Measurements from ENCODE around the gene CPO.
"Not testable (repeated sequence)": the region's sequence is repeated elsewhere in the genome, so short reads cannot be mapped to it uniquely, and the experiment has no call there.

CPO gene, protein sequence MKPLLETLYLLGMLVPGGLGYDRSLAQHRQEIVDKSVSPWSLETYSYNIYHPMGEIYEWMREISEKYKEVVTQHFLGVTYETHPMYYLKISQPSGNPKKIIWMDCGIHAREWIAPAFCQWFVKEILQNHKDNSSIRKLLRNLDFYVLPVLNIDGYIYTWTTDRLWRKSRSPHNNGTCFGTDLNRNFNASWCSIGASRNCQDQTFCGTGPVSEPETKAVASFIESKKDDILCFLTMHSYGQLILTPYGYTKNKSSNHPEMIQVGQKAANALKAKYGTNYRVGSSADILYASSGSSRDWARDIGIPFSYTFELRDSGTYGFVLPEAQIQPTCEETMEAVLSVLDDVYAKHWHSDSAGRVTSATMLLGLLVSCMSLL

DNA sequence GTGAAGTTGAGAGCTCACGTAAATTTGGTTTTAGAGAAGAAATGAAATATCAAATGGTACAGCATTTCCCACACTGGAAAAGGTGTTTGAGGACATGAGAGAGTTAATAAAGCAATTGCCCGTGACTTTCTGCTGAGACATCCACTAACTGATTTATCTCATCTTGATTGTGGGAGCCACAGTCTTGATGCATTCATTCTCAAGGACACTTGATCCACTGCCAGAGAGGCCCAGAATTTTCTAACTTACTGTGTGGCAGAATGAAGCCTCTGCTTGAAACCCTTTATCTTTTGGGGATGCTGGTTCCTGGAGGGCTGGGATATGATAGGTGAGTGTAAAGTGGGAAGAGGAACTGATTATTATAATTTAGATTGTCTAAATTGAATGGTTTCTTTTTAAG, at the start of gene CPO:
TSS of gene CPO (plus strand) at position 179 of the 400 bp plus-strand sequence. CDS start at position 261, 82 bp downstream.
- DNase-seq: no peak

DNA sequence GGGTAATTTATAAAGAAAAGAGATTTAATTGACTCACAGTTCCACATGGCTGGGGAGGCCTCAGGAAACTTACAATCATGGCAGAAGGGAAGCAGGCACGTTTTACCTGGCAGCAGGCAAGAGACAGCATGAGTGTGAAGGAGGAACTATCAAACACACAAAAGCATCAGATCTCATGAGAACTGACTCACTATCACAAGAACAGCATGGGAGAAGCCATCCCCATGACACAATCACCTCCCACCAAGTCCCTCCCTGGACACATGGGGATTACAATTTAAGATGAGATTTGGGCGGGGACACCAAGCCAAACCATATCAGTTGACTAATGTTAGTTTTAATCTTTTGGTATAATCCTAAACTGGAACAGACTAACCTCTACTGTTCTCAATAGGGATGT, 49.1 kb upstream of the CPO start:
- no peak for DNase-seq

DNA sequence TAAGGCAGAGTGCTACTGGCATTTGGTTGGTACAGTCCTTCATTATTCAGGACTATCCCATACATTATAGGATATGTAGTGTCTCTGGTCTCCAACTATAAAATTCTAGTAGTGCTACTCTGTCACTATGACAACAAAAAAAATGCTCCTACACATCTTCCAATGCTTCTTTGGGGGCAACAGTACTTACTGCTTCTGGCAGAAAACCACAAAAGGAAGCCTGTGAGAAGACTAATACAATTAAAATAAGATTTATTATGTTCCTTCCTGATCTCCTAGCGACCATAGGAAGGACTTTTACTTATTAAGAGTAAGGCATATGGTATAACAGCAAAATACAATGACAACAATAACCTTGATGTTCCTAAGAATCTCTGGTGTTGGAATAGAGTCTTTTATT, 48.4 kb upstream of the CPO start:
- DNase-seq: no peak

DNA sequence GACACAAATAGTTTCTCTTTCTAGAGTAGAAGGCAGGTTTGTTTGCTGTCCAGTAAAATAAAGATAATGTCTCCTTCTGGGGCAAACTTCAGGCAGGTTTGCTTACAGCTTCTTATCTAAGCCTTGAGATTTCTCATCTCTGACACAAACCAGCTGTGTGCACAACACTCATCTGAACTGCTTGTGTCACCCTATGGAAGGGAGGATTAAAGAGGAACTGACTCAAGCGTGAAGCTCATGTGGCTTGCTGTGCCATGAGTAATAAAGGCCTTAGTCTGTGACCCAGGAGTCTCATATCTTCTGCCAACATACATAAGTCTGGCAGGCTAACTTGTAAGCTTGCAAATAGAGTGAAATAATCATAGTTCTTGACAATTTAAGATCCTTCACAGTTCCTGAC, 24.2 kb upstream of the CPO start:
- no peak for DNase-seq

DNA sequence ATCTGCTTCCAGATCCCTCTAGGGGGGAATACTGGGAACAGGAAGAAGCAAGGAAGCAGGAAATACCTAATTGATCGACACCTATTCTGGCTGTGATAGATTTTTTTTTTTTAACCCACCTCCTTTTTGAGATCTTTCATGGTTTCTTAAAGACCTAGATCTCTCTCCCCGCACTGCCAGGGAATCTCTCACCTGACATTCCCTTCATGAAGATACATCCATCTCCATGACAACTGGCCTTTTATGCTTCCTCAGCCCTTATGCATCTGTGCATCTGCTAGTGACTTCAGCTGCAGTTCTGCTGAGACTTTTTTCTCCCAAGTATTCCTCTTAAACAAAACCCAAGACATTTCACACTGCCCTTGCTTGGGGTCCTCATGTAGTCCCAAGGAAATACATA, 21.1 kb upstream of the CPO start:
- DNase-seq: no peak

DNA sequence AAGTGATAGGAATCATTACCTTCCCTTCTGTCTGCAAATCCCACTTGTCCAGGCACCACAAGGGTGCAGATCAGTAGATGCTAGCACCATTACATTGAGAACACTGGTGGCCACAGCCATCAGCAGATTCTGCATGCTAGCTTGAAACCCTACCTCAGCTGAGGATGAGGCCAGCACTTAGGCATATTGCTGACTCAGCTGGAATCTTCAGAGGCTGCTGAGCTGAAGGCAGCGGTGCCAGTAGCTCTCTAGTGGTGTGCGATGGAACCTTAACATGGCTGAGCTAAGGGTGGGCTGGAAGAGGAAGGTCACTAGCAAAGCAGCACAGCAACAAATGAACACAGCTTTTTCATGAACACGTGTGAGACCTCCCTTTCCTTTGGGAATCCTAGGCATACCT, 19.0 kb upstream of the CPO start:
- DNase-seq: no peak

DNA sequence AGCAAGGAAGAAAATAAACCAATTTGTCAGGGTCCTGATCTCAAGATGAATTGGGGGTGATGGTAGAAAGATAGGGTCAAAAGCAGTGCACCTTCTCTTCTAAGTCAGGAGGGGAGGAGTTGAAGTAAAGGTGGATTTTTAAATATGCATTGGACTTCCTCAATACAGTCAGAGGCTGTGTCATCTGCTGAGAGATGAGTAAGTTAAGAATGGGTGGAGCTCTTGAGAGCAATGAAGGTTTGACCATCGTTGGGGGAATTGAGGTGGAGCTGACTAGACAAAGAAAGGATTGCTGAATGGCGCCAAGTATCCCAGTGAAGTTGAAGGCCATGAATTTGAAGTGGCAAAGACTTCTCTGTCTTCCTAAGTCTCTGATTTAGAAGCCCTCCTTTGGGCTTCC, 18.4 kb upstream of the CPO start:
- DNase-seq: no peak

DNA sequence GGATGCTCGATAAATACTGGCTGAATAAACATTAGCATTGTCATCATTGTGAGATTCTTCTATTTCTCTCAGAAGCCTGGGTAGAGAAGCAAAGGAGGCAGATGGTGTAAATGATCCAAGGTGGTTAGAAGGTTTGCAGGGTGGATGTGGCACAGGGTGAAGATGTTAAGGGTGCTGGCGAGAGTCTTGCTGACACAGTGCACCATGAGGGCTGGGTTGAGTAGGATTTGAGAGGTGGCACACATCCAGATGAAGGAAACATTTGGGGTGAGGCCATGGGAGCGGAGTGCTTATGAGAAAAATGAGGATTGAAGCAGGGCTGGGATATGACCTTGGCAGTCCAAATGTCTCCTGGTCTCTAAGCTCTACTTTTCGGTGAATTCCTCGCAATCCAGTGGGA, 17.8 kb upstream of the CPO start:
- DNase-seq: no peak

DNA sequence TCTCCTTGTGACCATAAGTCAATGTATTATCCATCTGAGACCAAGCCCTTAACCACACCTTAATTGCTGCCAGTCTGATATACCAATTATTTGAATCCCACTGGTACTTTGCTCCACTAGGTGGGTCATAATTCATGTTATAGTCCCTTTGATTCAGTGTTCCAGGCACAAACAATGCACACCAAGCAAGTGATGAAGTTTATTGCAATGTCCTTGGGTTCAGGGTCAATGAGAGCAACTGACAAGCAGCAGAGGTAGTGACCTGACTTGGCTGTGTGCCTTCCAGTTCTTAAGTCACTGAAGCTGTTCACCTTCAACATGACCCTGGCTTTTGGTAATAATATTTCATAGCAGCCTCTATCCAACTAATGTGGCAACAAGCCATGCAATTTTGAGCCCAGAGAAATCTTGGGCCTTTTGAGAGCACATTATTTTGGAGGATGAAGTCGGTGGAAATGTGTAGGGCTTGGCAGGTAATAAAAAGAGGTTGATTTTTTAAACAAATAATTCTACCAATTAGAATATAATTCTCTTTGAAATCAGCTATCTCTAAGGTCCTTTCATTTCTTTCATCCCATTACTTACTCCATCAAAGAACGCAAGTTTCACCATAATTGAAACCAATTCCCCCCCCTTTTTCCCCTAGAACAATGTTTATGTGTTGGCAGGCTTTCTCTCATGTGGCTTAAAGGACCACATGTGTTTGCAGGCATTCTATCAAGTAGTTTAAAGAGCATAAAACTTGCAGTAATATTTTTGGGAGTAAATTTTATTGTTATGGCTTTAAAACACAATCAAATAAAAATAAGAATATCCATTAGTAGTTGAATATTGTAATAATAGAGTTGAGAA, 3.1 kb upstream of the CPO start:
- DNase-seq: no peak

DNA sequence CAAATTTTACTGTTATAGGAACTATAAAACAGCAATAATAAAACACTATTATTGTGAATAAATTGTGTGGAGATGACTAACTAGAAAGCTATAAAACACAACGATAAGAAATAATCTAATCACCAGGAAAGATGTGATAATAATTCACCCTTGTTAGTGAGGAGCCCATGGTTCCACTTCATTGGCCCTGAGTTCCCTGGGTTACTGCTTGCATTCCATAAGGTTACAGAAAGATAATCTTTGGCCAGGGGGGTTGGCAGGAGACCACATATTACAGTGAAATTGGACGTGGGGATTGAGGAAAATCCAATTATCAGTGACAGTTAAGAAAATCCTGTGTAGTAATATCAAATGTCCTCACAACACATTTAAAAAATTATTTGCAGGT, 2.5 kb upstream of the CPO start:
- DNase-seq: no peak

DNA sequence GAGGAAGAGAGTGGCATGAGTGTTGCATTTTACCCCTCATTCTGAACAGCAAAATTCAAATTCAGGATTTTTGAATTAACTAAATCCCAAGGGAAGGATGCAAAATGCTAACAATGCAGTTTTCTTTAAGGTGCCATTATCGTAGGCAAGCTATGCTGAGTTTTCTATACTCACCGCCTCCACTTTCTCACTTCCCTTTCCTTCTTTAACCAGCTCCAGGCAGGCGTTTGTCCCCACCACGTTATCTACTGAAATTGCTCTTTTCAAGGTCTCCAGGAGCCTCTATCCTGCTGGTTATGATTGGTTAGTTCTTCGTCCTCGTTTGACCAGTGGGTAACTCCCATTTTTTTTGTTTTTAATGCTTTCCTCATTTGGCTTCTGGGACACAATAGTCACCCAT, 1.8 kb upstream of the CPO start:
- no peak for DNase-seq

DNA sequence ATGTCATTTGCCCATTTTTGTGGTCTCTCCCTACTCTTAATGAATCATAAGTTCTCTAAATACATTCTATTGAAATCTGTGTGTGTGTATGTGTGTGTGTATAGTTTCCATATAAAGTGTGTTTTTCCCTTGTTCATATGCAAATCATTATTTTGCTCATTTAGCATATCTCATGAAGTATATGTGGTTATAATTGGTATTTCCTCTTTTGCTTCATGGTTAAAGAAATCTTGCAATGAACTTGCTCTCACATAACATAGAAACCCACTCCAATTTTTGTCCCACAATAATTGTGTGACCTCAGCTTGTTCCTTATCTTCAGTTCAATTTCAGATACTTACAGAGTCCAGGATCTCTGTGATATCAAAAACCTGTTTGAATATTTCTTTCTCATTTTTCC, 1.2 kb downstream of the CPO start:
- DNase-seq: no peak

DNA sequence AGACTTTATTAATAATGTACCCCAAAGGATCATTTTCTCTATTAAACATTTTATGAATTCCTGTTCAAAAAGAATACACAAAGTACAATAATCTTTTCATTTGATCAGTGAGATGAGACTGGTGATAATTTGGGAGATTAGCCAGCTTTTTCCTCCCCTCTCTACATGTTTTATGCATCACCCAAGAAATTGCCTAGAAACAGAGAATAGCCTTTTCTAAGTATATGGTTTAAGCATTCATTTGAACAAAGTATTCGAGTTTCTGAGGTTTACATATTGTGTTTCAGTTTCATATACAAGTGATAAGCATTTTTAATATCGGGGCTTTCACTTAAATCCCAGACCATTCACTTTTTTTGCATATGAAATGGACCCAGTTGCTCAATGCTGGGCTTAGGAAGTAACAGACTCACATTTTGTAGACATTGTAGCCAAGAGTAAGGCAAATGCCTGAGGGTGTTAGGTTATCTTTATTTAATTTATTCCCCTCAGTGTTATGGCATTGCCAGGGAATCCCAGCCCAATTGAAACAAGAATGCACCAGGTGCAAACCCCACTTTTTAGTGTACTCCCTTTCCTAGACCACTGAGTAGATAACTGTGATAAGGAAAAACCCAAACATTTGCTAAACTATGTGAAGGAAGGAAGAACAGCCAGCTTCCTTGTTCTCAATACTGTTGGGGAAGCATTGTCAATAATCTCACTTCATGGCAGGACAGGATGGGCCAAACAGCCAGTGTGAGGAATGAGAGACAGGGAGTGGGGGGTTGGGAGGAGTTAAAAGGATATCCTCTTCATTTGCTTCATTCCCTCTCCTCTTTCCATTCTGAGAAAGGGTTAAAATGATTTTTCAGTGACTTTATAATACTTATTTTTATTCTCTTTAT, 3.5 kb downstream of the CPO start:
- DNase-seq: no peak

DNA sequence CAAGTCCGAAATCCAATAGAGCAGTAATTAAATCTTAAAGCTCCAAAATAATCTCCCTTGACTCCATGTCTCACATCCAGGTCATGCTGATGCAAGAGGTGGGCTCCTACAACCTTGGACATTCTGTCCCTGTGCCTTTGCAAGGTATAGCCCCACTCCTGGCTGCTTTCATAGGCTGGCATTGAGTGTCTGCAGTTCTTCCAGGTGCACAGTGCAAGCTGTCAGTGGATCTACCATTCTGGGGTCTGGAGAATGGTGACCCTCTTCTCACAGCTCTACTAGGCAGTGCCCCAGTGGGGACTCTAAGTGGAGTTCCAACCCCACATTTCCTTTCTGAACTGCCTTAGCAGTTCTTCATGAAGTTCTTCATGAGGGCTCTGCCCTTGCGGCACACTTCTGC, 14.1 kb downstream of the CPO start:
- DNase-seq: not testable (repeated sequence)

DNA sequence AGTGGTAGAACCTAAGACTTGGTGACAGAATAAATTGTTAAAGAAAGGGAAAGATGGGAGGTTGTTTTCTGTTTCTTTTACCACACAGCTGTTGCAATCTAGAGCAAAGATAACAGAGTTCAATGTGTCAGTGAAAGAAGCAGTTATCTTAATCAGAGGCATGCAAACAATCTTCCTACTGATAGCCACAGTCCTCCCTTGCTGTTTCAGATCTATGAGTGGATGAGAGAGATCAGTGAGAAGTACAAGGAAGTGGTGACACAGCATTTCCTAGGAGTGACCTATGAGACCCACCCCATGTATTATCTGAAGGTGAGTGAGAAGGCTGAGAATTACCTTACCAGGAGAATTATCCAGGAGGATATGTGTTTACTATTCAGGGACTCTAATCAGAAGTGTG, 15.9 kb downstream of the CPO start:
- no peak for DNase-seq

DNA sequence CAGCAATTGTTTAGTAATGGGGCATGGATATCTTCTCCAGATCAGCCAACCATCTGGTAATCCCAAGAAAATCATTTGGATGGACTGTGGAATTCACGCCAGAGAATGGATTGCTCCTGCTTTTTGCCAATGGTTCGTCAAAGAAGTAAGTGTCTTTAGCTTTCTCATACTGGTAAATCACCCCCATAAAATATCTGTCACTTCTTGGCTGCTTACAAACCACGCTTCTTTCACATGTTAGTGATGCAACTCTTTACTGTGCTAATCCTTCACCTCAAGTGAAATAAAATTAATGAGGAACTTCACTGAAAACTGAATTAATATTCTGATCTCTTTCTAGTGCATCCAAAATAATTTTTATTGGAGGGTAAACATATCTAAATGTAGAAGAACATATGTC, 18.9 kb downstream of the CPO start:
- no peak for DNase-seq

DNA sequence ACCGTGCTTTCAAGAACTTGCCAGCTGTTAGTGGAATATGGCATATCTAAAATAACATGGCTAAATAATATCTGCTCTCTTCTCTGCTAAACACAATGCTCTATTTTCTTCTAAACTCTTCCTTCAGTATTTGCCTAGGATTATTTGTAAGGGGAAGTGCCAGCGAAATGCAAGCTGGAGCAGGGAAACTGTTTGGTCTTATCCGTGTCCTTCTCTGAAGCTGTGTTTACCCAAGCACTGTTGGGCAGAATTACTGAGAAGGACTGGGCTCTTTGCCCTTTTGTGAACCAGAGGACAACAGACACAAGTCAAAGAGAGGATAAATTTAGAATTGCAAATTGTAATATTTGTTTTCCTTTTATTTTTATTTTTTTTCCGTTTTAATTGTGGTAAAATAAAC, 23.6 kb downstream of the CPO start:
- no peak for DNase-seq

DNA sequence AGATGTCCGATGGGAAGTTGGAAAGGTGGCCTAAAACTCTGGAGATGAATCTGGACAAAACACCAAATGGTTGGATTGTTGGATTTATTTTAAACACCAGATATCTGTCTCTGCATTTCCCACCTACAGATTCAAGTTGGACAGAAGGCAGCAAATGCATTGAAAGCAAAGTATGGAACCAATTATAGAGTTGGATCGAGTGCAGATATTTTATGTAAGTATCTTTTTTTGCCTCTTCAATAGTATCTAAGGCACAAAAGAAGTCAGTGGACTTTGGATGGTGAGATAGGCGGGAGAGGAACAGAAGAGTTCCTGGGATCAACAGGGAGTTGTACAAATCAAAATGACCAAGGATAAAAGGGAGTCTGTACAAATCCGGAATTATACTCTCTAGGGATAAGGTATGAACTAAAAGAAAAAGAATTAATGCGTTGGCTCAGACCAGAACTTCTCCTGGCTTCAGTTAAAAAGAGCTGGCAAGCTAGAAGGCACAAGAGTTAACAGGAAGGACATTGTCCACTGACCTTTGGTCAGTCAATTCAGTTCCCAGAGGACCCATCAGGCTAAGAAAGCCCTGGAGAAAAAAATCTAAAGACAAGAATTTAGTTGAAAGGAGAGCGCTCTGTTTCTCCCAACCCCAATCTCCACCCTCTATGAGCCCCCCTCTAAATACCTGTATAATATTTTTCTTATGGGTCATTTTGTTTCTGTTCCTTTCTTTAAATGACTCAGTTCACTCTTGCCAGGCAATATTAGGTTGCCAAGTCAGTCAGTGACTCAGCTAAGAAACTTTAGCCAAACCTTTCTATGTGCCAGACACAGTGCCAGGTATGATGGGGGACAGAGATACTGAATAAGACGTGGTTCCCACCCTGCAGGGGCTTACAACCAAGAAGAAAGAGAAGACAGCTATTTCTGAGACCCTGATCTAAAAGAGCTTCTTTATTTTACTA, 29.1 kb downstream of the CPO start:
- no peak for DNase-seq

DNA sequence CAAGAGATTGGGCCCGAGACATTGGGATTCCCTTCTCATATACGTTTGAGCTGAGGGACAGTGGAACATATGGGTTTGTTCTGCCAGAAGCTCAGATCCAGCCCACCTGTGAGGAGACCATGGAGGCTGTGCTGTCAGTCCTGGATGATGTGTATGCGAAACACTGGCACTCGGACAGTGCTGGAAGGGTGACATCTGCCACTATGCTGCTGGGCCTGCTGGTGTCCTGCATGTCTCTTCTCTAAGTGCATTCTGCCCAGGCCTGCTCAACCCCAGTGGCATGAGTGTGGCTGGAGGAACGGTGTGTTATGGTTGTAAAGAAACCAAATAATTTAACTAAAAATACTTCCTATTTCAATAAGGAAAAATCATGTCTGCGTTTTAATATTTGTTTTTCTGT, 29.9 kb downstream of the CPO start:
- DNase-seq: no peak

DNA sequence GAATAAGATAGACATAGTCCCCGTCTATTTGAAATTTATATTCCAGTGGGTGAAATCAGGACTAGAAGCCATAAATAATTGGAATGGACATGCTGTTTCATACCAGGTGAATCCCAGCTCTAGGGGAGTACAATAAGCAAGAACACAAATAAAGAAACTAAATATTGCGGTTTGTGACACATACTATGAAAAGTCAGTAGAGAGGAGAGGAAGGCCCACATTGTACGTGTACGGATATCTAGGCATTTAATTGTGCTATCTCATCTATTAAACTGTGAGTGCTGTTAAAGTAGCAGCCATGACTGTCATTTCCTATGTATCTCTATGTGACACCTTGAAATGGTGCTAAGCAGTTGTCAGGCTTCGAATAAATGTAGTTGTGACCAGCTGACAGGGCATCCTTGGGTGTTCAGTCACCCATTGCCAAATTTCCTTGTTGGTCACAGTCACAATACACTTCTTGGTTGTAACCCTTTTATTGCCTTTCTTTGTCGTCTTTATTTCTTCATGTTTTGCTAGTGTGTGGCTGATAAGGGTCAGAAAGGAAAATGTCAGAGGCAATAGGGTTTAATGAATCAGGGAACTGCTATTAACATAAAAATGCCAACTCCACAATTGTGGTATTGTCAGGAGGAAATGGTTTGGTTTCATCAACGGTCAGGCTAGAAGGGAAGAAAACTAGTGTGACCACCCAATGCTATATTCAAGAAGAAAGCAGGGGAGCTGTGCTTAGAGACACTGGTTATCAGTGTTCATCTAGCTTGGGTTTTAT, 31.5 kb downstream of the CPO start:
- DNase-seq: no peak

DNA sequence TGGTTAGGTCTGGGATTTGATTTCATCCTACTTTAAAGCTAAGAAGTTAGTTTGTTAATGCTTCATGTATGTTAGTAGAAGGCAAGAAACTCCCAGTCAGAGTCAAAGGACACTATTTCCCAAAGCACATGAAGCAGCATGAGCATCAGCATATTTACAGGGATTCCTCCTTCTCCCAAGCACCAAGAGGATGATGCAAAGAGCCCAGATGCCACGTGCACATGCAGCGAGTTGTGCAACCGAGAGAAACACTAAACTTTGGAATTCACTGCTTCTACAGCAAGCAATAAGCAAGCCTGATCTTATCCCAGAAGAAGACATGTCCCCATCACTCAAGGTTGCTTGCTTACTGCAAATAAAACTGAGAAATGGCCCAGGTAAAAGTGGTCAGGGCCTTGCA, 32.5 kb downstream of the CPO start:
- no peak for DNase-seq
